Measurements from ENCODE around the gene RALGDS. TPM values are rescaled to one million over a fixed set of nuclear protein-coding genes. Genes with fewer than 3 reads are reported as not detected.

The RALGDS gene
- total and polyA plus RNA-seq, 3 donors from 2014 or later = 23.0 to 42.4 (median 32.5) TPM

DNA sequence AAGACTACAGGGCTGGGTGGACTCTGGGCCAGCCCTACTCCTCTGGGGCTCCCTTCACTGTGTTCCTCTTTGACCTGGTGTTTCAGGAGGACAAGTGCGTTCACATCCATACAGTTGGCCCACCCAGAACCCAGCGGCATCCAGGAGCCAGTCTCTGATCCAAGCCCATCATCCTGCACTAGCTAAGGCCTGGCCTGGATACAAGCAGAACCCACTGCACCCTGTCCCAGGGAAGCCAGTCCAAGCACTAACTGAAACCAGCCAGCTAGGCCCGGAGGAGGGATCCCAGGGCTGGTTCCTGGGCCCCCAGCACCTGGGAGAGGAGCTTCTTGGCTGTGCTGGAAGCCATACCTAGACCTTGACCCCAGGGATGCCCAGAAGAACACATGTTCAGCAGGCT is 46.7 kb upstream of the RALGDS start:
- H3K9me3 ChIP-seq = no peaks in the 10 kb centered on the region
- intact Hi-C loops (cut with DNase I; ENCODE audit: low total_unique reads) = no loop called here
- 83% methylated on average over 3 of the region's 3 CpGs; no CpG with 5 or more reads in 1 of the 2 donors for WGBS, 2 donors
- no peaks in the 10 kb centered on the region for H3K27me3 ChIP-seq
- no peak overlapping the region for H3K27ac ChIP-seq
- H3K4me1 ChIP-seq = no peaks in the 10 kb centered on the region
- TF ChIP-seq, protein P1, sequence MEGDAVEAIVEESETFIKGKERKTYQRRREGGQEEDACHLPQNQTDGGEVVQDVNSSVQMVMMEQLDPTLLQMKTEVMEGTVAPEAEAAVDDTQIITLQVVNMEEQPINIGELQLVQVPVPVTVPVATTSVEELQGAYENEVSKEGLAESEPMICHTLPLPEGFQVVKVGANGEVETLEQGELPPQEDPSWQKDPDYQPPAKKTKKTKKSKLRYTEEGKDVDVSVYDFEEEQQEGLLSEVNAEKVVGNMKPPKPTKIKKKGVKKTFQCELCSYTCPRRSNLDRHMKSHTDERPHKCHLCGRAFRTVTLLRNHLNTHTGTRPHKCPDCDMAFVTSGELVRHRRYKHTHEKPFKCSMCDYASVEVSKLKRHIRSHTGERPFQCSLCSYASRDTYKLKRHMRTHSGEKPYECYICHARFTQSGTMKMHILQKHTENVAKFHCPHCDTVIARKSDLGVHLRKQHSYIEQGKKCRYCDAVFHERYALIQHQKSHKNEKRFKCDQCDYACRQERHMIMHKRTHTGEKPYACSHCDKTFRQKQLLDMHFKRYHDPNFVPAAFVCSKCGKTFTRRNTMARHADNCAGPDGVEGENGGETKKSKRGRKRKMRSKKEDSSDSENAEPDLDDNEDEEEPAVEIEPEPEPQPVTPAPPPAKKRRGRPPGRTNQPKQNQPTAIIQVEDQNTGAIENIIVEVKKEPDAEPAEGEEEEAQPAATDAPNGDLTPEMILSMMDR (IDR thresholded peaks at IDR 0.05) = no peak
- TF ChIP-seq POLR2A (IDR thresholded peaks at IDR 0.05) = no peak
- H3K4me3 ChIP-seq = no peak overlapping the region
- DNase-seq = no peak
- no peaks in the 10 kb centered on the region for H3K36me3 ChIP-seq (ENCODE audit: low read depth, missing control alignments)

DNA sequence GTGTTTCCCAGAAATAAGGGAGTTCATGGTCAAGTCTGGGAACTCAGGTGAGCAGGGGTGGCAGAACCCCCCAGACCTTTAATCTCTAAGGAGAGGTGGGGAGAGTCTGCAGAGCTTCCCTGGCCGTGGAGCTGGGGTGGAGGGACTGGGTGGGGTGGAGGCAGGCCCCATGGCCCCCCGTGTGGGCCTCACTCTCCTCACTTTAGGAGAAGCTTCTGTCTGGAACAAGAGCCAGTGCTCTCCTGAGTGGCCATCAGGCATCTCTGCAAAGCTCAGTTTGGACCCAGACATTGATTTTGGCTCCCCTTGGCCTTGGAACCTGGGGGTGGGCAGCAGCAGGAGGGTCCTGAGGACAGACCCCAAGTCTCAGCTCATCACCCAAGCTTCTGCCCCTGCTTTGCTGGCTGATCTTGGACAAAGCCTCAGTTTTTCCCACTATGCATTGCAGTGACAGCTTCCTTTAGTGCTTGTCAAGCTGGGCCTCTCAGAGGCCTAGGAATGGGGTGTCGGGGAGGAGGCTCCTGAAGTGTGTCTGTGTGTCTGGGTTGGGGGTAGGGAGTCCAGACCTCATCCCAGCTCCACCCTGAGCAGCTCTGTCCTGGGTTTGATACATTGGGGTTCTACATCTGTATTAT is 46.2 kb upstream of the RALGDS start:
- no peak for DNase-seq
- no peaks in the 10 kb centered on the region for H3K36me3 ChIP-seq (ENCODE audit: low read depth, missing control alignments)
- H3K4me1 ChIP-seq = no peaks in the 10 kb centered on the region
- H3K27ac ChIP-seq = no peak overlapping the region
- H3K9me3 ChIP-seq = no peaks in the 10 kb centered on the region
- WGBS, 2 donors = 84 to 87% methylated on average over 3 of the region's 3 CpGs
- H3K4me3 ChIP-seq = no peak overlapping the region
- intact Hi-C loops (cut with DNase I; ENCODE audit: low total_unique reads) = no loop called here
- no peaks in the 10 kb centered on the region for H3K27me3 ChIP-seq
- TF ChIP-seq POLR2A (IDR thresholded peaks at IDR 0.05) = no peak
- TF ChIP-seq, protein P1 (IDR thresholded peaks at IDR 0.05) = no peak

DNA sequence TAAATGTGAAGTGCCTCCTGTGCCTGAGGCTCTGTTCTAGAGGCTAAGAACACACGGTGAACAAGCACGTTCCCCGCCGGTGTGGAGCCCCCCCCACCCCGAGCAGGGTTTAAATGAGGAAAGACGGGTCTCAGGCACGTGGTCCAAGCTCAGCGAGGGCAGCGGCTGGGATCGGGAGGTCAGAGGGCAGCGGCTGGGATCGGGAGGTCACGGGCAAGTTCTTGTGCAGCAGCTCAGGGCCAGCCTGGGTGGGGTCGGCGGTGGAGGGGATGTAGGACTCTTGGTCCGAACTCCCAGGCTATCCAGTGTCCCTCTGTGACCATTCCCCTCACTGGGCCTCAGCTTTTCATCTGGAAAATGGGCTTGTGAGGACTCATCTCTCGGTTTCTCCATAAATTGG is 45.4 kb upstream of the RALGDS start:
- no peaks in the 10 kb centered on the region for H3K9me3 ChIP-seq
- no peaks in the 10 kb centered on the region for H3K36me3 ChIP-seq (ENCODE audit: low read depth, missing control alignments)
- no peak for DNase-seq
- no peaks in the 10 kb centered on the region for H3K4me1 ChIP-seq
- no peak overlapping the region for H3K27ac ChIP-seq
- intact Hi-C loops (cut with DNase I; ENCODE audit: low total_unique reads) = no loop called here
- no peak overlapping the region for H3K4me3 ChIP-seq
- 84 to 85% methylated on average over 17 of the region's 17 CpGs for WGBS, 2 donors
- H3K27me3 ChIP-seq = no peaks in the 10 kb centered on the region
- TF ChIP-seq, protein P1 (IDR thresholded peaks at IDR 0.05) = no peak
- TF ChIP-seq POLR2A (IDR thresholded peaks at IDR 0.05) = no peak

DNA sequence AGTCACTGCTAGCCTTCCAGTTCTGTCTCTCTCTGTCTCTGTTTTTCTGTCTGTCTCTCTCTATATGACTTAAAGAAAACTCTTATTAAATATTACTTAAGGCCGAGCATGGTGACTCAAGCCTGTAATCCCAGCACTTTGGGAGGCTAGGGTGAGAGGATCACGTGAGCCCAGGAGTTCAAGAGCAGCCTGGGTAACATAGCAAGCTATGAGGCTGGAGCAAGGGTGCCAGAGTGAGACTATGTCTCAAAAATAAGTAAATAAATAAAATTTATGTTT is 44.4 kb upstream of the RALGDS start:
- H3K9me3 ChIP-seq = no peaks in the 10 kb centered on the region
- WGBS, 2 donors = 95 to 99% methylated on average over 2 of the region's 2 CpGs
- H3K27ac ChIP-seq = no peak overlapping the region
- TF ChIP-seq POLR2A (IDR thresholded peaks at IDR 0.05) = no peak
- TF ChIP-seq, protein P1 (IDR thresholded peaks at IDR 0.05) = no peak
- H3K4me1 ChIP-seq = no peaks in the 10 kb centered on the region
- no peaks in the 10 kb centered on the region for H3K27me3 ChIP-seq
- intact Hi-C loops (cut with DNase I; ENCODE audit: low total_unique reads) = no loop called here
- H3K4me3 ChIP-seq = no peak overlapping the region
- no peak for DNase-seq
- H3K36me3 ChIP-seq (ENCODE audit: low read depth, missing control alignments) = no peaks in the 10 kb centered on the region

GRCh38 chr9:133164191-133164590 is 43.2 kb upstream of the RALGDS start:
- Histone ChIP-seq H3K4me3 (peak overlapping the region; percentile 65 to 67), H3K9me3 (no peaks in the 10 kb centered on the region), H3K27me3 (no peaks in the 10 kb centered on the region), H3K27ac (peak overlapping the region; percentile 22 to 57), H3K36me3 (ENCODE audit: low read depth, missing control alignments) (no peaks in the 10 kb centered on the region), H3K4me1 (no peaks in the 10 kb centered on the region)
- 67 to 73% methylated on average over 6 to 13 of the region's 13 CpGs for WGBS, 2 donors
- TF ChIP-seq, protein P1 (IDR thresholded peaks at IDR 0.05) = no peak
- intact Hi-C loops (cut with DNase I; ENCODE audit: low total_unique reads) = no loop called here
- no peak for DNase-seq
